GM21737 (cell line): ENCODE results near the gene METTL27.
"Not testable (repeated sequence)": the region's sequence is repeated elsewhere in the genome, so short reads cannot be mapped to it uniquely, and the experiment has no call there.

ENCODE experiments used
- ATAC-seq: cut with Tn5 transposase; IDR thresholded peaks from one replicate; pipeline ENCODE4 v1.9.1; 2021; ENCODE audit warnings: mild to moderate bottlenecking, moderate library complexity; ENCODE audit not compliant: unreplicated experiment

METTL27 gene

GRCh38 chr7:73869011-73869798 lies 26.9 kb upstream of the METTL27 start:
- ATAC-seq, result no peak

DNA sequence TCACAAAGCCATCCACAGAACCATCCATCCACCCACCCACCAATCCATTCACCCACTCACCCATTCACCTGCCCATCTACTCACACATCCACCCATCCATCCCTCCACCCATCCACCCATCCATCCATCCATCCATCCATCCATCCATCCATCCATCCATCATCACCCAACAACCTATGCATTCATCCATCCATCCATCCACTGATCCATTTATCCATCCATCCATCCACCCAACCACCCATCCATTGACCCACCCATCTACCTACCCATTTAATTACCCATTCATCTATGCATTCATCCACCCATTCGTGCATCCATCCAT lies 24.1 kb upstream of the METTL27 start:
- ATAC-seq, result no peak

- no peak for ATAC-seq
These were observed 23.6 kb upstream of the METTL27 start for GRCh38 chr7:73865738-73866445.

DNA sequence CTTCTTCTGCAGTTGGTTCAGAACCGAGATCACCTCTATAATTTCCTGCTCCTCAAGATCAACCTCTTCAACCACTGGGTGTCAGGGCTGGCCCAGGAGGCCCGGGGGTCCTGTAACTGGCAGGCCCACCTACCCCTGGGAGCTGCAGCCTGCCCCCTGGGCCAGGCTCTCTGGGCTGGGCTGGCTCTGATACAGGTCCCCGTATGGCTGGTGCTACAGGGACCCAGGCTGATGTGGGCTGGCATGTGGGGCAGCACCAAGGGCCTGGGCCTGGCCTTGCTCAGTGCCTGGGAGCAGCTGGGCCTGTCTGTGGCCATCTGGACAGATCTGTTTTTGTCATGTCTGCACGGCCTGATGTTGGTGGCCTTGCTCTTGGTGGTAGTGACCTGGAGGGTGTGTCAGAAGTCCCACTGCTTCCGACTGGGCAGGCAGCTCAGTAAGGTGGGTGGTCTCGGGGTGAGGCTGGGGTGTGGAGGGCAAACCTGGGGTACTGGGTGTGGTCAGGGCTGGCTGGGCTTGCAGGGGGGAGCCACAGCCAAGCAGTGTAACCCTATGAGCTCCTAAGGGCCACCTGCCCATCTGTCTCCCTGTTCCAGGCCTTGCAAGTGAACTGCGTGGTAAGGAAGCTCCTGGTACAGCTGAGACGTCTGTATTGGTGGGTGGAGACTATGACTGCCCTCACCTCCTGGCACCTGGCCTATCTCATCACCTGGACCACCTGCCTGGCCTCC lies 22.8 kb upstream of the METTL27 start:
- ATAC-seq, result no peak

DNA sequence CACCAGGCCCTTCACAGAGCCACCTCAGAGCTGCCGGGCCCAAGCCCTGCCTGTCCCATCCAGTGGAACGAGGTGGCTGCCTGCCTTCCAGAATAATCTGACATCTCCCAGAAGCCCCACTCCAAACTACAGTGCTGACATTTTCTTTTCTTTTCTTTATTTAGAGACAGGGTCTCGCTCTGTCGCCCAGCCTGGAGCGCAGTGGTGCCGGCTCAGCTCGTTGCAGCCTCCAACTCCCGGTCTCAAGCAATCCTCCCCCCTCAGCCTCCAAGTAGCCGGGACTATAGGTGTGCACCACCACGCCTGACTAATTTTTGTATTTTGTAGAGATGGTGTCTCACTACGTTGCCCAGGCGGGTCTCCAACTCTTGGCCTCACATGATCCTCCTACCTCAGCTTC lies 19.0 kb upstream of the METTL27 start:
- no peak for ATAC-seq

GRCh38 chr7:73860859-73861258 lies 18.5 kb upstream of the METTL27 start, which contains the start of gene TMEM270:
Gene TMEM270 (plus strand): TSS chr7:73861159. CDS start chr7:73861195, 36 bp downstream.
- ATAC-seq, result no peak

- no peak for ATAC-seq
These were observed 16.5 kb upstream of the METTL27 start for GRCh38 chr7:73858807-73859206.

- no peak for ATAC-seq
These were observed 14.6 kb upstream of the METTL27 start for GRCh38 chr7:73856941-73857340.

DNA sequence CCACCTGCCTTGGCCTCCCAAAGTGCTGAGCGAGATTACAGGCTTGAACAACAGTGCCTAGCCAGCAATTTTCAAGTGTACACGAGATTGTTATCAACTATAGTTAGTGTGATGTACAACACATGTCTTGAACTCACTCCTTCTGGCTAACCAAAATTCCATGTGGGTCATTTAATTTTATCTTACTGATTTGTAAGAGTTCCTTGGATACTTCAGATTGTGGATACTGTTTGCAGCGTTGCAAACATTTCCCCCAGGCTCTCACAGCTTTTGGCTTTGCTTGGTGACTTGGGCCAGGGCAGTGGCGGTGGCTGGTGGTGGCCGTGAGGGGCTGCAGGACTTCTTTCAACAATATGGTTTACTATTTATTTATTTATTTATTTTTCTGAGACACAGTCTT lies 10.2 kb upstream of the METTL27 start:
- ATAC-seq, result no peak

DNA sequence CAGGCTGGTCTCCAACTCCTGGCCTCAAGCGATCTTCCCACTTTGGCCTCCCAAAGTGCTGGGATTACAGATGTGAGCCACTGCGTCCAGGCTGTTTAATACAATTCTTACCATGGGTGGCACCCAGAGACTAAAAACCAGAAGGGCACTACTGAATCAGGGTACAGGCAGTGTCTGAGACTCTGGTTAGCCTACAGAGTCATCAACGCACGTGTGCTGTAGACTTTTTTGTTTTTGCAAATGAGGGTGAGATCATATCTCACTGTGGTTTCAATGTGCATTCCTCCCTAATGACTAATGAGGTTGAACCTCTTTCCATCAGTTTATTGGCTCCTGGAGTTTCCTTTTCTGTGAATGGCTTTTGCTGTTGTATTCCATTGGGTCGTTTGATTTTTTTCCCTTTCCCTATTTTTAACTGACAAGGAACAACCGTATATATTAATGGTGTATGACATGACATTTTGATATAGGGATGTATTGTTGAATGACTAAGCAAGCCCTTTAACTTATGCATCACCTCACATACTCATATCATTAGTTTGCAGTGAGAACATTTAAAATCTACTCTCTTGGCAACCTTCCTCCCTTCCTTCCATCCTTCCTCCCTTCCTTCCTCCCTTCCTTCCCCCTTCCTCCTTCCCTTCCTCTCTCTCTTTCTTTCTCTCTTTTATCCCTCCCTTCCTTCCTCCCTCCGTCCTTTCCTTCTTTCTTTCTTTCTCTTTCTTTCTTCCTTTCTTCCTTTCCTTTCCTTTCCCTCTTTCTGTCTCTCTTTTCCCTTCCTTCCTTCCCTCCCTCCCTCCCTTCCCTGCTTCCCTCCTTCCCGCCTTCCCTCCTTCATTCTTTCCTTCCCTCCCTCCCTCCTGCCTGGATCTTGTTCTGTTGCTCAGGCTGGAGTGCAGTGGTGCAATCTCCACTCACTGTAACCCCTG lies 9.4 kb upstream of the METTL27 start:
- no peak for ATAC-seq

- ATAC-seq, result no peak
These were observed 8.5 kb upstream of the METTL27 start for GRCh38 chr7:73850781-73851207.

DNA sequence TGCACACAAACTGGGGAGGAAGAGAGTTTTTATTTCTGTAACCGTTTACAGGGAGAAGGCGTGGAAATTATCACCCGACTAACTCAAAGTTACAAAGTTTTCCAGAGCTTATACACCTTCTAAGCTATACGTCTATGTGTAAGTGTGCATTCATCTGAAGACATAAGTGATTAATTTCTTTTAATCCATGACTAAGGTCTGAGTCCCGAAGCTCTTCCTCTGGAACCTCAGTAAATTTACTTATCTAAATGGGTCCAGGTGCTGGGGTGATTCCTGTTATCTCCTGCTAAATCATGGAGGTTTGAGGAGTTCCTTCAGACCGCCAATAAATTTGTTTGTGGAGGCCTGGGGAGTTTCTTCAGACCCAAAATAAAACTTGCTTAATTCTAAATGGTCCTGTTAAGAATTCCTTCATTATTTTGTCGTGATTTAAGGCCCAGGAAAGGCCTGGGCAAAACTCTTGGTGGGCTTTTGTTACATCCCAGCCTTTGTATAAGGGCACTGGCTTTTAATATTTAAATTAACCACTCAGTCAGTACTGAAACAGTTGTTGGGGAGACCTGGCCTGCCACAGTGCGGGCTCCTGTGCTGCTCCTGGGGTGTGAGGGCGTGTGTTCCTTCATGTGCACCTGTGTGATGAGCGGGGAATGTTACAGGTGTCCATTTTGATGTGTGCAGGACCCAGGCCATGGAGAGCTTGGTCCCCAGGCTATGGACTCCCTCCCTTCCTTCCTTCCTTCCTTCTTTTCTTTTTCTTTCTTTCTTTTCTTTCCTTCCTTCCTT lies 5.8 kb upstream of the METTL27 start:
- no peak for ATAC-seq

GRCh38 chr7:73845701-73846195 lies 3.4 kb upstream of the METTL27 start:
- ATAC-seq, result not testable (repeated sequence)

DNA sequence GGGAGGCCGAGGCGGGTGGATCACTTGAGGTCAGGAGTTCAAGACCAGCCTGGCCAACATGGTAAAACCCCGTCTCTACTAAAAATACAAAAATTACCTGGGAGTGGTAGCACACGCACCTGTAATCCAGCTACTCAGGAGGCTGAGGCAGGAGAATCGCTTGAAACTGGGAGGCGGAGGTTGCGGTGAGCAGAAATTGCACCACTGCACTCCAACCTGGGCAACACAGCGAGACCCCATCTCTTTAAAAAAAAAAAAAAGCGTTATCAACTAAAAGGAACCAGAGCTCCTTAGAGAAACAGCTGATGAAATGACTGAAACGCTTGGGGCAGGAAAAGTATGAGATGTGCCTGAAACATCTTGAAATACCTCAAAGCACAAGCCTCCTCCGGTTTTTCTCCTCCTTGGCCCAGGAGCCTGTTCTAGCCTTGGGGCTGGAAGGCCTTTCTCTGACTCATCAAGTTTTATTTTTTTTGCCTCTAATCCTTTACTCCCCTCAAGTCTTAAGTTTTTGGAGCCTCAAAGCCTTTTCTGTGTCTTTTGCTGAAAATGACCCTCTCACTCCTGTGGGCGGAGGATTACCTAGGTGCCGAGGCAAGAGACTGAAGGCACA lies 2.6 kb upstream of the METTL27 start:
- no peak for ATAC-seq

DNA sequence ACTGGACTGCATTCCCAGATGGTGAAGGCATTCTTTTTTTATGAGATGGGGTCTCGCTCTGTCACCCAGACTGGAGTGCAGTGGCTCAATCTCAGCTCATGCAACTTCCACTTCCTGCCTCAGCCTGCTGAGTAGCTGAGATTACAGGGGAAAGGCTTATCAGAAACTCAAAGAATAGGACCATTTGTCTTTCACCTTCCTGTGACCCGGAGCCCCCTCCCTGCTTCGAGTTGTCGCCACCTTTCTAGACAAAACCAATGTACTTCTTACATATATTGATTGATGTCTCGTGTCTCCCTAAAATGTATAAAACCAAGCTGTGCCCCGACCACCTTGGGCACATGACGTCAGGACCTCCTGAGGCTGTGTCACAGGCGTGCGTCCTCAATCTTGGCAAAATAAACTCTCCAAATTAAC lies 1.8 kb upstream of the METTL27 start:
- no peak for ATAC-seq

GRCh38 chr7:73841689-73842066 lies 638 bp downstream of the METTL27 start:
- ATAC-seq, result no peak

- no peak for ATAC-seq
These were observed 1.5 kb downstream of the METTL27 start for GRCh38 chr7:73840715-73841379.

- ATAC-seq, result no peak
These were observed 2.3 kb downstream of the METTL27 start for GRCh38 chr7:73839743-73840714.
